ENCODE data around the gene PDSS2. TPM values are rescaled to one million over a fixed set of nuclear protein-coding genes. Genes with fewer than 3 reads are reported as not detected.
A peak's percentile ranks its signal among the peaks of the same experiment; 100 is the strongest.
"Not testable (repeated sequence)": the region's sequence is repeated elsewhere in the genome, so short reads cannot be mapped to it uniquely, and the experiment has no call there.

The PDSS2 gene
- total RNA-seq, 2 experiments from 2014 or later = 13.1 to 16.9 TPM

DNA sequence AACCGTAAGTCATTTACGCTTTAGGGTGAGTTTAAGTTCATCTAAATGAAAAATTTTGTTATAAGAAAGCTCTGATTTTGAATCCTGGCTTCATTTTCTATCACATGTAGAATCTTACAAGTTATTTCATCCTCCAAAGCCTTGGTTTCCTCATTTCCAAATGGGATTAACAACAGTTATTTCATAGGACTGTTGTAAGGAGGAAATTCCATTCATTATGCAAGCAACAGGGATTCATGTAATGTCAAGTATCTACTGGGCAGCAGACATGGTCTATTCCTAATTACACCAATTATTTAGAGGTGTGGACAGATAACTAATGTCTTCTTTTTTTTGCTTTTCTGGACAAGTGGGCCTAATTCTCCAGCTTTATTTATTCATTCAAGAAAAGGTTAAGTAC, 154.0 kb downstream of the PDSS2 start:
- CTCF ChIA-PET = no interaction called here
- no peak overlapping the region for H3K4me3 Mint-ChIP-seq
- peaks cover 3% of the 10 kb centered on the region for H3K4me1 Mint-ChIP-seq

DNA sequence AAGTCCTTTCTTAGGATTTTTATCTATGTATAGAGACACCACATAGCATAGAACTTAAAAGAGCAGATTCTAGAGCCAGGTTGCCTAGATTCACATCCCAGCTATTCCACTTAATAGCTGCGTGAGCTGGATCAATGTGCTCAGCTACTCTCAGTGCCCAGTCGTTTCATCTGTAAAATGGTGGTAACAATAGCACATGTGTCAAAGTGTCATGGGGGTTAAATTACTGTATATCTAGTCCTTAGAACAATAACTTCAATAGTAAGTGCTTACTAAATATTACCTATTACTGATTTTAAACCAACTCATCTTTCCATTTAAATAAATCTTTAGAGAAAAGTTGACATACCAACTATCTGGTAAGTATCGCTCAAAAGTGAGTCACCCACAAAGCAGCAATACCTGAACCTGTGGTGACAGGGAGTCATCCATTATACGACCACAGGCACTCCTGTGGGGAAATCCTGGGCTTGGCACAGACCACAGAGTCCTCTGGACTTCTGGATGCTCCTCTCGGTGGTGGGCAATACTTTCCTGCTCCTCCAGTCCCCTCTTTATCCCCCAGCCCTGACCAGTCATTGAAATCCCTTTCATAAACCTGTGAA, 154.8 kb downstream of the PDSS2 start:
- Mint-ChIP-seq H3K4me1 (peaks cover 3% of the 10 kb centered on the region), H3K9me3 (ENCODE audit: low read depth) (no peaks in the 10 kb centered on the region), H3K4me3 (no peak overlapping the region), H3K27me3 (no peaks in the 10 kb centered on the region), H3K27ac (no peak overlapping the region), H3K36me3 (no peaks in the 10 kb centered on the region)
- CTCF ChIA-PET = interaction anchor here (0.6 kb wide), 1 partner anchor 43 kb away, joined by 3 read pairs; no protein-coding TSS in a partner anchor
- DNase-seq (no peak), ATAC-seq (no peak)

More for the DNA sequence above, 154.0 kb downstream of the PDSS2 start:
- no peak overlapping the region for H3K27ac Mint-ChIP-seq
- ATAC-seq = no peak
- no peaks in the 10 kb centered on the region for H3K36me3 Mint-ChIP-seq
- DNase-seq = no peak
- no peaks in the 10 kb centered on the region for H3K27me3 Mint-ChIP-seq
- no peaks in the 10 kb centered on the region for H3K9me3 Mint-ChIP-seq (ENCODE audit: low read depth)

DNA sequence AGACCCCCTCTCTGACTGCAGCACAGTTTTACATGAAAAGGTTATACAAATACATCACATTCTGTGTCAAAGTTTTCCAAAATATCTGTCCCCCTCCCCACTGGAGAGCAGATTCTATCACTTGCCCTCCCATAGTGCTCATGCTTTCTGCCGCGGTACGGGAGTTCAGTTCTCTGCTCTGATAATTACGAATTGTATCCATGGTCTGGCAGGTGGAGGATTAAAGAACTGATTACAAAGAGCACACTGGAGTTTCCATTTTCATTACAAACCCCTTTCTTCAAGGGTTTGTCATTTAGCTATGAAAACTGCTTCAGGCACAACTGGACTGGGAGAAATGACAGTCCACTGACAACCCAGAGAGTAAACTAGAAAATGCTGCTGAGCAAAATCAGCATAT, 166.0 kb downstream of the PDSS2 start:
- Mint-ChIP-seq H3K27me3 (no peaks in the 10 kb centered on the region), H3K9me3 (ENCODE audit: low read depth) (no peaks in the 10 kb centered on the region), H3K4me3 (no peak overlapping the region), H3K4me1 (peaks cover 5% of the 10 kb centered on the region), H3K36me3 (peaks cover 3% of the 10 kb centered on the region), H3K27ac (no peak overlapping the region)
- DNase-seq (no peak), ATAC-seq (no peak)
- CTCF ChIA-PET = no interaction called here

DNA sequence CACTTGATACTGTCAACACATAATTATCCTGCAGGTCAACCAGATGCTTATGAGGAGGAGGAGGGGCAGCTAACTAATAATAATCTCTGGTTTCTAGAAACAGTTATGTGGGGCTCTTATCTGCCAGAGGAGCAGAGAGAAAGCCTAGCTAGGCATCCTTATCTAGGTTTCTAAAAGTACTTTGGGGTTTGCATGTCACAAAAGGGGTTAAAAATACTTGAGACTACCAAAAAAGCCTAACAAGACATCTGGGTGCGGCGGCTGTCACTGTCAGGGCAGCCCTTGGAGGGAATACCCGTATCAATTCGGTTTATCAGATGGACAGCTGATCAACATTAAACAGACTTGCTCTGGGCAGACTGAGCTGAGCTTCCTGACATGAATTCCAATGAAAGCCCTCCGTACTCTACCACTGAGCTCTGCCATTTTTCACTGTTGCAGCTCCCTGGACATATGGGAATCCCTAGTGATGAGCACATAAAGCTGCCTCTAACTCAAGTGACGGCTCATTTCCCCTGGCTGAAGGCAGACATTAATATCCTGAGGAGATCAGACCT, 166.6 kb downstream of the PDSS2 start:
- Mint-ChIP-seq H3K4me1 (peaks cover 5% of the 10 kb centered on the region), H3K27ac (no peak overlapping the region), H3K27me3 (no peaks in the 10 kb centered on the region), H3K4me3 (no peak overlapping the region), H3K36me3 (peaks cover 3% of the 10 kb centered on the region), H3K9me3 (ENCODE audit: low read depth) (no peaks in the 10 kb centered on the region)
- CTCF ChIA-PET = no interaction called here
- DNase-seq (no peak), ATAC-seq (no peak)

GRCh38 chr6:107290491-107290890, 168.9 kb downstream of the PDSS2 start:
- ATAC-seq (no peak), DNase-seq (no peak)
- Mint-ChIP-seq H3K27ac (no peak overlapping the region), H3K36me3 (peaks cover 3% of the 10 kb centered on the region), H3K4me3 (peak overlapping the region; percentile 6), H3K4me1 (peaks cover 5% of the 10 kb centered on the region), H3K9me3 (ENCODE audit: low read depth) (no peaks in the 10 kb centered on the region), H3K27me3 (no peaks in the 10 kb centered on the region)
- CTCF ChIA-PET = interaction anchor here (0.6 kb wide), 1 partner anchor 818 kb away, joined by 3 read pairs; no protein-coding TSS in a partner anchor

GRCh38 chr6:107289258-107289657, 170.1 kb downstream of the PDSS2 start:
- CTCF ChIA-PET, H3K4me1 Mint-ChIP-seq, H3K27ac Mint-ChIP-seq: not testable (repeated sequence)

GRCh38 chr6:107285683-107286082, 173.7 kb downstream of the PDSS2 start:
- CTCF ChIA-PET = interaction anchor here (1.0 kb wide), 1 partner anchor 11 kb away, joined by 3 read pairs; no protein-coding TSS in a partner anchor
- not testable (repeated sequence) for H3K9me3 Mint-ChIP-seq (ENCODE audit: low read depth); DNase-seq; H3K27ac Mint-ChIP-seq; H3K4me1 Mint-ChIP-seq; H3K36me3 Mint-ChIP-seq; ATAC-seq; H3K27me3 Mint-ChIP-seq; H3K4me3 Mint-ChIP-seq

More at GRCh38 chr6:107289258-107289657, 170.1 kb downstream of the PDSS2 start:
- not testable (repeated sequence) for DNase-seq; H3K27me3 Mint-ChIP-seq; H3K9me3 Mint-ChIP-seq (ENCODE audit: low read depth); H3K36me3 Mint-ChIP-seq; H3K4me3 Mint-ChIP-seq; ATAC-seq

GRCh38 chr6:107284805-107285204, 174.6 kb downstream of the PDSS2 start:
- no peak overlapping the region for H3K27ac Mint-ChIP-seq
- peaks cover 2% of the 10 kb centered on the region for H3K36me3 Mint-ChIP-seq
- DNase-seq (no peak), ATAC-seq (no peak)
- H3K9me3 Mint-ChIP-seq (ENCODE audit: low read depth) = no peaks in the 10 kb centered on the region
- no peaks in the 10 kb centered on the region for H3K4me1 Mint-ChIP-seq
- CTCF ChIA-PET = no interaction called here
- H3K27me3 Mint-ChIP-seq = no peaks in the 10 kb centered on the region
- no peak overlapping the region for H3K4me3 Mint-ChIP-seq

- Mint-ChIP-seq H3K4me1 (no peaks in the 10 kb centered on the region), H3K36me3 (peaks cover 1% of the 10 kb centered on the region), H3K4me3 (no peak overlapping the region), H3K9me3 (ENCODE audit: low read depth) (no peaks in the 10 kb centered on the region), H3K27ac (no peak overlapping the region), H3K27me3 (no peaks in the 10 kb centered on the region)
- no peak for DNase-seq
- CTCF ChIA-PET = no interaction called here
- ATAC-seq = no peak
Measured at GRCh38 chr6:107280791-107281190, 178.6 kb downstream of the PDSS2 start.

DNA sequence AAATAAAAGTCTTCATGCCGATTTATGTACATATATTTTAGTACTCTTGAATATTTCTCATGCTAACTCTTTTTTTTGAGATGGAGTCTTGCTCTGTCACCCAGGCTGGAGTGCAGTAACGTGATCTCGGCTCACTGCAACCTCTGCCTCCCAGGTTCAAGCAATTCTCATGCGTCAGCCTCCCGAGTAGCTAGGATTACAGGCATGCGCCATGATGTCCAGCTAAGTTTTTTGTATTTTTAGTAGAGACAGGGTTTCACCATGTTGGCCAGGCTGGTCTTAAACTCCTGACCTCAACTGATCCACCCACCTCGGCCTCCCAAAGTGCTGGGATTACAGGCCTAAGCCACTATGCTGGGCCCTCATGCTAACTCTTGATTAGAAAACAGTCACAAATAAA, 179.4 kb downstream of the PDSS2 start:
- H3K9me3 Mint-ChIP-seq (ENCODE audit: low read depth); H3K4me1 Mint-ChIP-seq; ATAC-seq; DNase-seq; CTCF ChIA-PET; H3K36me3 Mint-ChIP-seq; H3K27ac Mint-ChIP-seq; H3K4me3 Mint-ChIP-seq; H3K27me3 Mint-ChIP-seq: not testable (repeated sequence)

DNA sequence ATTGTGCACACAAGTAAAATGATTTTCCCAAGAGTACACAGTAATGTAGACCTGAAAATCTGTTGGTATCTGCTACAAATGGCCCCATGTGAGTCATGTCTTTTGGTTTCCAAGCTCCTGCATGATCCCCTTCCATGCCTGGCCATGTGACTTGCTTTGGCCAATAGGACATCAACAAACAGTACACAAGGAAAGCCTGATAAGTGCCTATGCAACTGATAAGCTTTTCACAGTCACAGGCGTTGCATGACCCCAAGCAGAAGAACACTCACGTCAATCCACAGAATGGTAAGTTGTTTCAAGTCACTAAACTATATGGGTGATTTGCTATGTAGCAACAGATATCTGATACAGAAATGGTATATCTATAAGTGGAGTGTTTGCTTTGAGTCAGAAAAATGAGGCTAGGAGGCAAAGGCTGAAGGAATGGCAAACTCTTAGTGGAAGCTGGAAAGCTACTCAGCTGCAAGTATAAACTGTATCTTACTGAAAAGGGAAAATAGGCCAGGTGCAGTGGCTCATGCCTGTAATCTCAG, 184.0 kb downstream of the PDSS2 start:
- ATAC-seq (no peak), DNase-seq (no peak)
- peaks cover 1% of the 10 kb centered on the region for H3K36me3 Mint-ChIP-seq
- H3K9me3 Mint-ChIP-seq (ENCODE audit: low read depth) = no peaks in the 10 kb centered on the region
- CTCF ChIA-PET = interaction anchor here (0.9 kb wide), 1 partner anchor 11 kb away, joined by 3 read pairs; no protein-coding TSS in a partner anchor
- no peak overlapping the region for H3K4me3 Mint-ChIP-seq
- peaks cover 2% of the 10 kb centered on the region for H3K4me1 Mint-ChIP-seq
- no peak overlapping the region for H3K27ac Mint-ChIP-seq
- no peaks in the 10 kb centered on the region for H3K27me3 Mint-ChIP-seq

GRCh38 chr6:107274288-107274687, 185.1 kb downstream of the PDSS2 start:
- Mint-ChIP-seq H3K27ac (no peak overlapping the region), H3K27me3 (no peaks in the 10 kb centered on the region), H3K4me3 (no peak overlapping the region), H3K9me3 (ENCODE audit: low read depth) (no peaks in the 10 kb centered on the region), H3K4me1 (peaks cover 2% of the 10 kb centered on the region), H3K36me3 (peaks cover 1% of the 10 kb centered on the region)
- ATAC-seq (no peak), DNase-seq (no peak)
- CTCF ChIA-PET = interaction anchor here (0.7 kb wide), 1 partner anchor 188 kb away, joined by 3 read pairs; no protein-coding TSS in a partner anchor

DNA sequence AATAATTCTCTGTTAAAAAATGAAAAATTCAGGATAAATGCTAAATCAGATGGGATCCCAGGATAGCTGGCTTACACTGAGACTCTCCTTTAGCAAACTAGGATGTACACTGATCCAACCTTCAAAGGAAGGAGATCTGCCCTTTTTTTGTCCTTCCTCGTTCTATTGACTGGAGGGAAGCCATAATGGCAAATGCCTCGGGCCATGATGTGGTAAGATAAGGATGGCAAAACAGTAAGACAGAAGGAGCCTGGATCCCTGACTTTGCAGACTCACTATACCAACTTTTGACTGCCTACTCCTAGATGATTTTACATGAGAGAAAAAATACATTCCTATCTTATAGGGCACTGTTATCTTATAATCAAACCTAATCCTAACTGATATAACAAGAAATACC, 187.1 kb downstream of the PDSS2 start:
- Mint-ChIP-seq H3K4me3 (no peak overlapping the region), H3K36me3 (peaks cover under 1% of the 10 kb centered on the region), H3K27ac (no peak overlapping the region), H3K4me1 (peaks cover 2% of the 10 kb centered on the region), H3K27me3 (no peaks in the 10 kb centered on the region), H3K9me3 (ENCODE audit: low read depth) (no peaks in the 10 kb centered on the region)
- DNase-seq (no peak), ATAC-seq (no peak)
- CTCF ChIA-PET = no interaction called here

DNA sequence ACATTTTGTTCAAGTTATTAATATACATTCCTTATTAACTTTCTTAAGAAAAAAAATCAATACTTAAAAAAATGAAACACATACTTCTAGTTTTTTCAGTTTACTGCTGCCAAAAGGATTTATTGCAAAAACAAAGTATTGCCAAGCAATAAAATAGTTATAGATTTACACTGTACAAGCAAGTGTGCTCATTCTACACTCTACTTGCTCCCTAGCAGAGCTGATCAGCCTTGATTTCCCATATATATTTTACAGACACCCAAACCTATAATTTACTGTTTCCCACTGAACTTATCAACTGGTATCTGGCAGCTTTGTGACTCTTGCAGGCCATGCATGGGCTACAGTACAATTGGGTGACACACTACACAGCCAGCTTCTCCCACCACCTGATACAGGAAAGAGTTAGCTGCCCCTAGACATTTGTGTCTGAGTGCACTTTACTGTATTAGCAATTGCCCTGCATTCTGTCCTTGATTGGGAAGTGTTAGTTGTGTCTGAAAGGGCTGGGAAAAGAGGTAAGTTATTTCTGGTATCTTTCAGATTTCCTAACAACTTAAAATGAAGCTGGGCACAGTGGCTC, 188.1 kb downstream of the PDSS2 start:
- CTCF ChIA-PET = no interaction called here
- no peak for ATAC-seq
- no peaks in the 10 kb centered on the region for H3K27me3 Mint-ChIP-seq
- no peak overlapping the region for H3K27ac Mint-ChIP-seq
- no peak overlapping the region for H3K4me3 Mint-ChIP-seq
- H3K9me3 Mint-ChIP-seq (ENCODE audit: low read depth) = no peaks in the 10 kb centered on the region
- no peaks in the 10 kb centered on the region for H3K36me3 Mint-ChIP-seq
- DNase-seq = no peak
- H3K4me1 Mint-ChIP-seq = peaks cover 2% of the 10 kb centered on the region

Data from activated CD8-positive, alpha-beta memory T cell treated with anti-CD3 and anti-CD28 coated beads, Interleukin-2, amount 10 ng/mL, durations not matched to agents 7 days and 5 days (primary cell).